Neural cell (in vitro differentiated cells): ENCODE data around the gene FNDC3A. TPM values are rescaled to one million over a fixed set of nuclear protein-coding genes. Genes with fewer than 3 reads are reported as not detected.

Source experiments
- H2AFZ ChIP-seq: fragments of 200-600, 300-800 bp; sonication (generic), shearing (Covaris generic); 2 replicates; pipeline ENCODE4 v1.6.0; 2014; ENCODE audit warnings: low read depth, mild to moderate bottlenecking, antibody characterized with exemption, low read length, moderate library complexity
- H3F3A ChIP-seq: fragments of 200-600 bp; shearing (Covaris generic); 2 replicates; pipeline ENCODE4 v1.6.1; 2016; ENCODE audit warnings: mild to moderate bottlenecking, moderate library complexity, mixed read lengths, antibody characterized with exemption, low read length; ENCODE audit not compliant: insufficient read depth, poor library complexity, severe bottlenecking
- H3K27ac ChIP-seq: fragments of 200-600, 300-800 bp; sonication (generic), shearing (Covaris generic); 2 replicates; pipeline ENCODE4 v1.5.1; 2014; ENCODE audit warnings: mild to moderate bottlenecking, low read length, moderate library complexity
- H3K27me3 ChIP-seq: fragments of 300-800, 200-600 bp; sonication (generic), shearing (Covaris generic); 2 replicates; pipeline ENCODE4 v1.6.0; 2014; ENCODE audit warnings: mild to moderate bottlenecking, low read depth, low read length, moderate library complexity; ENCODE audit not compliant: insufficient read depth
- H3K36me3 ChIP-seq: fragments of 300-800, 200-600 bp; sonication (generic), shearing (Covaris generic); 2 replicates; pipeline ENCODE4 v1.5.1; 2014; ENCODE audit warnings: mild to moderate bottlenecking, antibody characterized with exemption, low read length, moderate library complexity; ENCODE audit not compliant: insufficient read depth
- H3K4me2 ChIP-seq: fragments of 300-800, 200-600 bp; sonication (generic), shearing (Covaris generic); 2 replicates; pipeline ENCODE4 v1.6.0; 2014; ENCODE audit warnings: mild to moderate bottlenecking, low read length
- H3K4me3 ChIP-seq: fragments of 300-800, 200-600 bp; sonication (generic), shearing (Covaris generic); 2 replicates; pipeline ENCODE4 v1.5.1; 2014; ENCODE audit warnings: mild to moderate bottlenecking, low read length, moderate library complexity
- H3K79me2 ChIP-seq: fragments of 200-600 bp; shearing (Covaris generic); replicated peaks from 2 replicates; pipeline ENCODE4 v1.6.0; 2014; ENCODE audit warnings: mild to moderate bottlenecking, low read length, moderate library complexity; ENCODE audit not compliant: insufficient read depth
- H3K9ac ChIP-seq: fragments of 300-800, 200-600 bp; sonication (generic), shearing (Covaris generic); 2 replicates; pipeline ENCODE4 v1.6.1; 2016; ENCODE audit warnings: mild to moderate bottlenecking, low read length, mixed read lengths
- H3K9me2 ChIP-seq: fragments of 200-600 bp; shearing (Covaris generic); 2 replicates; pipeline ENCODE4 v1.6.1; 2016; ENCODE audit warnings: mild to moderate bottlenecking, low read length, mixed read lengths; ENCODE audit not compliant: insufficient read depth
- H3K9me3 ChIP-seq: fragments of 200-600, 300-800 bp; sonication (generic), shearing (Covaris generic); 2 replicates; pipeline ENCODE4 v1.6.1; 2016; ENCODE audit warnings: mild to moderate bottlenecking, mixed run types, low read length, moderate library complexity, mixed read lengths
- H4K20me1 ChIP-seq: fragments of 200-600 bp; shearing (Covaris generic); 2 replicates; pipeline ENCODE4 v1.6.1; 2016; ENCODE audit warnings: mild to moderate bottlenecking, mixed run types; ENCODE audit not compliant: insufficient read depth
- CTCF ChIP-seq: fragments of 450-650 bp; IDR thresholded peaks from 2 replicates; pipeline ENCODE4 v1.5.1; 2014; ENCODE audit warnings: antibody characterized with exemption, mild to moderate bottlenecking, moderate library complexity; ENCODE audit not compliant: poor library complexity, severe bottlenecking
- EP300 ChIP-seq: fragments of 450-650 bp; conservative IDR thresholded peaks from 2 replicates; pipeline ENCODE4 v1.6.1; 2014; ENCODE audit warnings: antibody characterized with exemption, mild to moderate bottlenecking, moderate library complexity; ENCODE audit not compliant: poor library complexity, severe bottlenecking
- EZH2 ChIP-seq: fragments of 200-600, 300-800 bp; shearing (Covaris generic), sonication (generic); IDR thresholded peaks from 2 replicates; pipeline ENCODE4 v1.6.1; 2014; ENCODE audit warnings: antibody characterized with exemption, low read length, borderline replicate concordance, mild to moderate bottlenecking; ENCODE audit not compliant: insufficient read depth, poor library complexity, severe bottlenecking
- MXI1 ChIP-seq: fragments of 450-650 bp; conservative IDR thresholded peaks from 2 replicates; pipeline ENCODE4 v1.6.1; 2014; ENCODE audit warnings: antibody characterized with exemption, mild to moderate bottlenecking; ENCODE audit not compliant: poor library complexity, severe bottlenecking
- POLR2AphosphoS5 ChIP-seq: IDR thresholded peaks from 2 replicates; pipeline ENCODE4 v1.6.1; 2012
- RAD21 ChIP-seq: fragments of 450-650 bp; conservative IDR thresholded peaks from 2 replicates; pipeline ENCODE4 v1.6.1; 2014; ENCODE audit warnings: antibody characterized with exemption, mild to moderate bottlenecking, moderate library complexity
- SMC3 ChIP-seq: fragments of 450-650 bp; conservative IDR thresholded peaks from 2 replicates; pipeline ENCODE4 v1.6.1; 2014; ENCODE audit warnings: antibody characterized with exemption, mild to moderate bottlenecking, moderate library complexity; ENCODE audit not compliant: poor library complexity
- TAF1 ChIP-seq: IDR thresholded peaks from 2 replicates; pipeline ENCODE4 v1.6.1; 2012; ENCODE audit warnings: low read depth
- polyA plus RNA-seq: library from polyadenylated mRNA; depleted of rRNA; stranded (reverse); fragments of >200 nt; gene quantifications from 2 replicates; pipeline ENCODE4 v1.2.3, GENCODE V29; 2014
- TF ChIP-seq, protein P1 (sequence below): IDR thresholded peaks from 2 replicates; pipeline ENCODE4 v1.6.1; 2012; ENCODE audit warnings: borderline replicate concordance

FNDC3A gene
- polyA plus RNA-seq, 1 donor from 2014 or later = 83.8 TPM

DNA sequence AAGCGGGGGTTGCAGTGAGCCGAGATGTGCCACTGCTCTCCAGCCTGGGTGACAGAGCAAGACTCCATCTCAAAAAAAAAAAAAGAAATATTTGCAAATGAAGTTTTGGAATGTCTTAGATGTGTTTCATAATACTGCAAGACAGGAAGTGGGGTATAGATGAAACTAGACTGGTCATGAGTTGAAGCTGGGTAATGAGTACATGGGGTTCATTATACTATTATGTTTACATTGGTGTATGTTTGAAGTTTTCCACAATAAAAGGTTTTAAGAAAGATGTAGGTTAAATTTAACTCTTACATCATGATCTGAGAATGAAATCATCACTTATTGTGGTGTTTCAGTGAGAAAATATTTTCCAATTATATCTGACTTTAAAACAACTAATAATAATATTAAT lies 19.0 kb downstream of the FNDC3A start:
- H3K4me3 ChIP-seq = no peak overlapping the region
- no peaks in the 10 kb centered on the region for H3K9me2 ChIP-seq
- H3F3A ChIP-seq = no peaks in the 10 kb centered on the region
- H3K4me2 ChIP-seq = no peak overlapping the region
- no peak overlapping the region for H2AFZ ChIP-seq
- no peaks in the 10 kb centered on the region for H3K36me3 ChIP-seq
- no peak overlapping the region for H3K27ac ChIP-seq
- H3K9ac ChIP-seq = no peak overlapping the region
- no peaks in the 10 kb centered on the region for H3K79me2 ChIP-seq
- no peak for TF ChIP-seq POLR2AphosphoS5
- TF ChIP-seq RAD21 = no peak
- TF ChIP-seq, protein P1, sequence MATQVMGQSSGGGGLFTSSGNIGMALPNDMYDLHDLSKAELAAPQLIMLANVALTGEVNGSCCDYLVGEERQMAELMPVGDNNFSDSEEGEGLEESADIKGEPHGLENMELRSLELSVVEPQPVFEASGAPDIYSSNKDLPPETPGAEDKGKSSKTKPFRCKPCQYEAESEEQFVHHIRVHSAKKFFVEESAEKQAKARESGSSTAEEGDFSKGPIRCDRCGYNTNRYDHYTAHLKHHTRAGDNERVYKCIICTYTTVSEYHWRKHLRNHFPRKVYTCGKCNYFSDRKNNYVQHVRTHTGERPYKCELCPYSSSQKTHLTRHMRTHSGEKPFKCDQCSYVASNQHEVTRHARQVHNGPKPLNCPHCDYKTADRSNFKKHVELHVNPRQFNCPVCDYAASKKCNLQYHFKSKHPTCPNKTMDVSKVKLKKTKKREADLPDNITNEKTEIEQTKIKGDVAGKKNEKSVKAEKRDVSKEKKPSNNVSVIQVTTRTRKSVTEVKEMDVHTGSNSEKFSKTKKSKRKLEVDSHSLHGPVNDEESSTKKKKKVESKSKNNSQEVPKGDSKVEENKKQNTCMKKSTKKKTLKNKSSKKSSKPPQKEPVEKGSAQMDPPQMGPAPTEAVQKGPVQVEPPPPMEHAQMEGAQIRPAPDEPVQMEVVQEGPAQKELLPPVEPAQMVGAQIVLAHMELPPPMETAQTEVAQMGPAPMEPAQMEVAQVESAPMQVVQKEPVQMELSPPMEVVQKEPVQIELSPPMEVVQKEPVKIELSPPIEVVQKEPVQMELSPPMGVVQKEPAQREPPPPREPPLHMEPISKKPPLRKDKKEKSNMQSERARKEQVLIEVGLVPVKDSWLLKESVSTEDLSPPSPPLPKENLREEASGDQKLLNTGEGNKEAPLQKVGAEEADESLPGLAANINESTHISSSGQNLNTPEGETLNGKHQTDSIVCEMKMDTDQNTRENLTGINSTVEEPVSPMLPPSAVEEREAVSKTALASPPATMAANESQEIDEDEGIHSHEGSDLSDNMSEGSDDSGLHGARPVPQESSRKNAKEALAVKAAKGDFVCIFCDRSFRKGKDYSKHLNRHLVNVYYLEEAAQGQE = no peak
- TF ChIP-seq MXI1 = no peak
- no peak for TF ChIP-seq EZH2
- no peak for TF ChIP-seq CTCF
- TF ChIP-seq SMC3 = no peak
- TF ChIP-seq EP300 = no peak
- TF ChIP-seq TAF1 = no peak
- no peaks in the 10 kb centered on the region for H4K20me1 ChIP-seq
- no peaks in the 10 kb centered on the region for H3K27me3 ChIP-seq
- H3K9me3 ChIP-seq = no peaks in the 10 kb centered on the region

DNA sequence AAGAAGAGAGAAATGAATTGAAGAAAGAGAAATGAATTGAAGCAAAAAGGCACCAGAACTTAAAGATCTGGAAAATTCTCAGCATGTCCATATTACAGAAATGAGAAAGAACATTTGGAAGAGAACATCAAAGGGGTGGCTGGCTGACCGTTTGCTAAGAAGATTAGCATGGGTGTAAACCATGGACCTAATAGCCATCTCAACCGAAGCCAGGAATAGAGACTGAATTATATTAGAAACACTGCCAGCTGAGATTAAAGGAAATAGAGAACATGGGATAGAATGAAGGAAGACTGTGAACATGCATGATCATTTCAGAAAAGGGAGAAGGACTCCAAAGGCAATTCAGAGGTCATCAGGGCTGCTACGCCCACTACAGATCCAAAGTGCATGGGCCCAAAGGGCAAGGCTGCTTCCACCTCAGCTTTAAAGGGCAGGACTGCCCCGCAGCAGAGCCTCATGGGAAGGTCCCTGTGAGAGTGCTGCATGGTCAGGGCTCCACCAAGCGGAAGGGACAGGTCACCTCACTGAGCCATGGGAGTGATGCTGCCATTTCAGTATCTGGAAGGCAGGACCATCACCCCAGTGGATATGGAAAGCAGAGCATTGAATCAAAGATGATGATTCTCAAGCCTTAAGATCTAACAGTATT lies 23.1 kb downstream of the FNDC3A start:
- H3K36me3 ChIP-seq = no peaks in the 10 kb centered on the region
- no peak for TF ChIP-seq POLR2AphosphoS5
- no peak for TF ChIP-seq TAF1
- TF ChIP-seq RAD21 = no peak
- no peak for TF ChIP-seq EZH2
- TF ChIP-seq MXI1 = no peak
- no peak for TF ChIP-seq SMC3
- TF ChIP-seq, protein P1 = no peak
- TF ChIP-seq CTCF = no peak
- no peak for TF ChIP-seq EP300
- no peaks in the 10 kb centered on the region for H3K9me2 ChIP-seq
- no peak overlapping the region for H3K27ac ChIP-seq
- H3K4me3 ChIP-seq = no peak overlapping the region
- no peak overlapping the region for H2AFZ ChIP-seq
- H4K20me1 ChIP-seq = no peaks in the 10 kb centered on the region
- no peaks in the 10 kb centered on the region for H3K9me3 ChIP-seq
- peaks cover 13% of the 10 kb centered on the region for H3K79me2 ChIP-seq
- H3F3A ChIP-seq = no peaks in the 10 kb centered on the region
- H3K9ac ChIP-seq = no peak overlapping the region
- no peaks in the 10 kb centered on the region for H3K27me3 ChIP-seq
- H3K4me2 ChIP-seq = no peak overlapping the region
